ENCODE data around the gene VEGFB. TPM values are rescaled to one million over a fixed set of nuclear protein-coding genes. Genes with fewer than 3 reads are reported as not detected.
A peak's percentile ranks its signal among the peaks of the same experiment; 100 is the strongest.

Gene VEGFB
- total and polyA plus RNA-seq, 2 donors (not counting 3 experiments of a cell fraction or from before 2014, with no cell fraction given), result 19.3 to 98.1 TPM

DNA sequence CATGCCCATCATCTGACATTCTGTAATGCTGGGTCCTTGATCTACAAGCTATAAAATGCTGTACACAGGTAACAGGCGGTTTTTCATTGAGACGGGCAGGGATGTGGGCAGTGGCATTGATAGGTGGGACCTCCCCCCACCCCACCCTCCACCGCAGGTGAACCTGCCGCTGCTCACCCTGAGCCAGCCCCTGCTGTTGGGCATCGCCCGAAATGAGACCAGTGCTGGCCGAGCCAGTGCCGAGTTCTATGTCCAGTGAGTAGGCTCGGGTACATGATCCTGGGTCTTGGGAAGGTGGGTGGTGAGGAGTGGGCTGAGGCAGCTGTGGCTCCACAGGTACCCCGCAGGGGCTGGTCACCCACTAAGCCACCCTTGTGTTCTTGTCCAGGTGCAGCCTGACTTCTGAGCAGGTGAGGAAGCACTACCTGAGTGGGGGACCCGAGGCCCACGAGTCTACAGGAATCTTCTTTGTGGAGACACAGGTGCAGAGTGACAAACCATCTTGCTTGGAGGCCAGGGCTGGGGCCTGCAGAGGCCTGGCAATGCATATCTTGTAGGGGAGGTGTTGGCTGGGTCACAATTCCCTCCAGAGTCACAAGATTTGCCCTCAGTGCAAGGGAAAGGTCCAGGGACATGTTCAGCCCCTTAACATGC is 5.2 kb upstream of the VEGFB start:
- CTCF ChIA-PET, result interaction anchor here (0.6 to 2.0 kb wide), 4 partner anchors 16 to 75 kb away, joined by 3 to 9 read pairs (median 4); no protein-coding TSS in a partner anchor
- no TSS peak for BruUV-seq (replicated peaks)
- TF ChIP-seq EZH2 (IDR thresholded peaks at IDR 0.05; ENCODE audit: borderline replicate concordance, low read depth, low read length, severe bottlenecking) (no peak), GATA2 (IDR thresholded peaks at IDR 0.05; ENCODE audit: insufficient read depth, insufficient read length, low read depth, low read length) (no peak), JUN (IDR thresholded peaks at IDR 0.05; ENCODE audit: borderline replicate concordance, insufficient read depth, insufficient read length, low read depth) (no peak)
- Histone ChIP-seq H3K4me2 (ENCODE audit: insufficient read depth, low read length) (no peak overlapping the region), H3K4me3 (replicated peaks in 1 of 3; ENCODE audit: insufficient read depth in 1 of 3, low read depth in 1 of 3, low read length in 3 of 3) (no peak overlapping the region), H3K9me1 (replicated peaks; ENCODE audit: control insufficient read depth, extremely low read depth, insufficient read depth, low read length) (no peaks in the 10 kb centered on the region), H2AFZ (ENCODE audit: low read depth, low read length) (no peak overlapping the region), H3K36me3 (ENCODE audit: control insufficient read depth in 2 of 2, extremely low read depth in 1 of 2, insufficient read depth in 2 of 2, low read length in 2 of 2) (peaks cover 0 to under 1% of the 10 kb centered on the region in 2 experiments), H3K9ac (replicated peaks; ENCODE audit: extremely low read depth, insufficient read depth, low read length) (no peak overlapping the region), H3K79me2 (ENCODE audit: control insufficient read depth, insufficient read depth, low read length) (peaks cover 8% of the 10 kb centered on the region), H3K27ac (ENCODE audit: insufficient read depth, low read depth, low read length) (no peak overlapping the region), H4K20me1 (replicated peaks; ENCODE audit: control insufficient read depth, extremely low read depth, insufficient read depth, low read length) (no peaks in the 10 kb centered on the region), H3K27me3 (ENCODE audit: control insufficient read depth in 2 of 2, insufficient read depth in 2 of 2, low read length in 2 of 2) (no peaks in the 10 kb centered on the region), H3K4me1 (ENCODE audit: control insufficient read depth, extremely low read depth, insufficient read depth, low read length) (peaks cover 19% of the 10 kb centered on the region), H3K9me3 (replicated peaks; ENCODE audit: control insufficient read depth, insufficient read depth, low read length) (no peaks in the 10 kb centered on the region)
- FAIRE-seq (no peak), DNase-seq (ENCODE audit: low read depth, low spot score) (no peak)
- dilution Hi-C loops (cut with MboI; ENCODE audit: extremely low pct_ligation_motif_present, low sequenced_read_pairs) (no loop called here), intact Hi-C loops (cut with micrococcal nuclease) (no loop called here)
- POLR2A ChIA-PET, result no interaction called here

DNA sequence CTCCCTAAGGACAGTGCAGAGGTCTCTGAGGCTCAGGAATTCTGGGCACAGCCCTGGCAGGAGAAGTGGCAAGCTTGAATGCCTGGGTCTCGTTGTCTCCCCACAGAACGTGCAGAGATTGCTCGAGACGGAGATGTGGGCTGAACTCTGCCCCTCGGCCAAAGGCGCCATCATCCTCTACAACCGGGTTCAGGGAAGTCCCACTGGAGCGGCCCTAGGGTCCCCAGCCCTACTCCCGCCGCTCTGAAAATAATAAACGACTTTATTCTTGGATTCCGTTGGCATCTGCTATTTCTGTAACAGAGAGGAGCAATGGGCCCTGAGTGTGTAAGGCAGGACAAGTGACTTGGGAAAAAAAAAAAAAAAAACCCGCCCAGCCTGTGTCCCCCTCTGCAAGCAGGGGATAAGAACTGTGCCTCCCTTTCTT is 4.6 kb upstream of the VEGFB start:
- Histone ChIP-seq H3K4me1 (ENCODE audit: control insufficient read depth, extremely low read depth, insufficient read depth, low read length) (peaks cover 19% of the 10 kb centered on the region), H4K20me1 (replicated peaks; ENCODE audit: control insufficient read depth, extremely low read depth, insufficient read depth, low read length) (no peaks in the 10 kb centered on the region), H3K79me2 (ENCODE audit: control insufficient read depth, insufficient read depth, low read length) (peaks cover 8% of the 10 kb centered on the region), H3K27ac (ENCODE audit: insufficient read depth, low read depth, low read length) (no peak overlapping the region), H3K27me3 (ENCODE audit: control insufficient read depth in 2 of 2, insufficient read depth in 2 of 2, low read length in 2 of 2) (no peaks in the 10 kb centered on the region), H3K4me3 (replicated peaks in 1 of 3; ENCODE audit: insufficient read depth in 1 of 3, low read depth in 1 of 3, low read length in 3 of 3) (peak overlapping the region; percentile 60 to 71 (median 69)), H3K36me3 (ENCODE audit: control insufficient read depth in 2 of 2, extremely low read depth in 1 of 2, insufficient read depth in 2 of 2, low read length in 2 of 2) (no peaks in the 10 kb centered on the region), H3K9ac (replicated peaks; ENCODE audit: extremely low read depth, insufficient read depth, low read length) (peak overlapping the region; percentile 69), H3K4me2 (ENCODE audit: insufficient read depth, low read length) (peak overlapping the region; percentile 71), H3K9me1 (replicated peaks; ENCODE audit: control insufficient read depth, extremely low read depth, insufficient read depth, low read length) (no peaks in the 10 kb centered on the region), H2AFZ (ENCODE audit: low read depth, low read length) (no peak overlapping the region), H3K9me3 (replicated peaks; ENCODE audit: control insufficient read depth, insufficient read depth, low read length) (no peaks in the 10 kb centered on the region)
- DNase-seq (ENCODE audit: low read depth, low spot score) (no peak), FAIRE-seq (no peak)
- dilution Hi-C loops (cut with MboI; ENCODE audit: extremely low pct_ligation_motif_present, low sequenced_read_pairs) (no loop called here), intact Hi-C loops (cut with micrococcal nuclease) (loop anchor here (1.0 to 5.0 kb wide), 4 partner anchors 12 to 42 kb away; partner anchors contain the start of genes FKBP2 and STIP1)
- BruUV-seq (replicated peaks), result no TSS peak
- CTCF ChIA-PET, result interaction anchor here (0.6 to 2.0 kb wide), 4 partner anchors 16 to 75 kb away, joined by 3 to 9 read pairs (median 4); no protein-coding TSS in a partner anchor
- POLR2A ChIA-PET, result no interaction called here
- TF ChIP-seq FOS (IDR thresholded peaks at IDR 0.05; ENCODE audit: borderline replicate concordance, insufficient read depth, low read length) (no peak), GATA2 (IDR thresholded peaks at IDR 0.05; ENCODE audit: insufficient read depth, insufficient read length, low read depth, low read length) (no peak), MYC (IDR thresholded peaks at IDR 0.05; ENCODE audit: low read depth, low read length) (no peak), JUN (IDR thresholded peaks at IDR 0.05; ENCODE audit: borderline replicate concordance, insufficient read depth, insufficient read length, low read depth) (no peak), POLR2AphosphoS5 (IDR thresholded peaks at IDR 0.05; ENCODE audit: insufficient read depth, low read depth, low read length) (no peak), EZH2 (IDR thresholded peaks at IDR 0.05; ENCODE audit: borderline replicate concordance, low read depth, low read length, severe bottlenecking) (no peak), POLR2A (IDR thresholded peaks at IDR 0.05; ENCODE audit: low read depth, low read length) (no peak)
- TF ChIP-seq, protein P1, sequence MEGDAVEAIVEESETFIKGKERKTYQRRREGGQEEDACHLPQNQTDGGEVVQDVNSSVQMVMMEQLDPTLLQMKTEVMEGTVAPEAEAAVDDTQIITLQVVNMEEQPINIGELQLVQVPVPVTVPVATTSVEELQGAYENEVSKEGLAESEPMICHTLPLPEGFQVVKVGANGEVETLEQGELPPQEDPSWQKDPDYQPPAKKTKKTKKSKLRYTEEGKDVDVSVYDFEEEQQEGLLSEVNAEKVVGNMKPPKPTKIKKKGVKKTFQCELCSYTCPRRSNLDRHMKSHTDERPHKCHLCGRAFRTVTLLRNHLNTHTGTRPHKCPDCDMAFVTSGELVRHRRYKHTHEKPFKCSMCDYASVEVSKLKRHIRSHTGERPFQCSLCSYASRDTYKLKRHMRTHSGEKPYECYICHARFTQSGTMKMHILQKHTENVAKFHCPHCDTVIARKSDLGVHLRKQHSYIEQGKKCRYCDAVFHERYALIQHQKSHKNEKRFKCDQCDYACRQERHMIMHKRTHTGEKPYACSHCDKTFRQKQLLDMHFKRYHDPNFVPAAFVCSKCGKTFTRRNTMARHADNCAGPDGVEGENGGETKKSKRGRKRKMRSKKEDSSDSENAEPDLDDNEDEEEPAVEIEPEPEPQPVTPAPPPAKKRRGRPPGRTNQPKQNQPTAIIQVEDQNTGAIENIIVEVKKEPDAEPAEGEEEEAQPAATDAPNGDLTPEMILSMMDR (IDR thresholded peaks at IDR 0.05; ENCODE audit: extremely low read depth in 1 of 2, insufficient read depth in 1 of 2, low read depth in 1 of 2, low read length in 2 of 2), result no peak
- TF ChIP-seq, protein P2, sequence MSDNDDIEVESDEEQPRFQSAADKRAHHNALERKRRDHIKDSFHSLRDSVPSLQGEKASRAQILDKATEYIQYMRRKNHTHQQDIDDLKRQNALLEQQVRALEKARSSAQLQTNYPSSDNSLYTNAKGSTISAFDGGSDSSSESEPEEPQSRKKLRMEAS (IDR thresholded peaks at IDR 0.05; ENCODE audit: insufficient read depth, insufficient read length), result no peak
